AG04450 (cell line): Measurements from ENCODE around the gene BUD13. TPM values are rescaled to one million over a fixed set of nuclear protein-coding genes. Genes with fewer than 3 reads are reported as not detected.

Experiments used
- CTCF ChIA-PET: fragments of 300-600, 350-600 bp; formaldehyde crosslinking; extraction: SDS; loops from one replicate; lab custom pipeline; 2022; ENCODE audit warnings: antibody characterized with exemption, inconsistent platforms; lab: Charles Lee
- POLR2A ChIA-PET: fragments of 350-600 bp; formaldehyde crosslinking; extraction: SDS; loops from one replicate; lab custom pipeline; 2021; ENCODE audit warnings: antibody characterized with exemption, inconsistent platforms; lab: Yijun Ruan, JAX
- DNase-seq: peaks from one replicate; pipeline ENCODE4 v3.0.0-alpha.2; 2011; ENCODE audit warnings: low read depth, low spot score
- H3K27ac ChIP-seq: one replicate; pipeline ENCODE4 v1.5.1; 2012; ENCODE audit warnings: low read depth, low read length, control low read depth
- H3K27me3 ChIP-seq: one replicate; pipeline ENCODE4 v1.6.0; 2012; ENCODE audit warnings: low read length; ENCODE audit not compliant: control insufficient read depth, insufficient read depth
- H3K4me3 ChIP-seq: 2 replicates; pipeline ENCODE4 v1.5.1; 2011; ENCODE audit warnings: mild to moderate bottlenecking, low read depth, low read length, control low read depth
- H3K9me3 ChIP-seq: 2 replicates; pipeline ENCODE4 v1.5.1; 2012; ENCODE audit warnings: low read length; ENCODE audit not compliant: control insufficient read depth, insufficient read depth
- CTCF ChIP-seq: IDR thresholded peaks from 2 replicates; pipeline ENCODE4 v1.5.1; 2011; ENCODE audit warnings: low read depth, low read length, control low read depth, inconsistent platforms
- polyA plus RNA-seq: library from polyadenylated mRNA; depleted of rRNA; stranded (reverse); fragments of >200 nt; gene quantifications from 2 replicates; pipeline ENCODE4 v1.2.3, GENCODE V29; 2011

BUD13 gene
- polyA plus RNA-seq, 1 experiment = 12.3 TPM

- Histone ChIP-seq H3K27me3 (peaks cover 55% of the 10 kb centered on the region), H3K4me3 (no peak overlapping the region), H3K9me3 (no peaks in the 10 kb centered on the region), H3K27ac (no peak overlapping the region)
- POLR2A ChIA-PET = no interaction called here
- TF ChIP-seq CTCF = no peak
- CTCF ChIA-PET = interaction anchor here (1.1 kb wide), 1 partner anchor 8 kb away, joined by 3 read pairs; no protein-coding TSS in a partner anchor
- no peak for DNase-seq
These were observed 48.0 kb downstream of the BUD13 start for GRCh38 chr11:116724813-116725212.

GRCh38 chr11:116723511-116723910 lies 49.3 kb downstream of the BUD13 start:
- peaks cover 46% of the 10 kb centered on the region for H3K27me3 ChIP-seq
- CTCF ChIA-PET = interaction anchor here (1.2 kb wide), 1 partner anchor 703 kb away, joined by 3 read pairs; no protein-coding TSS in a partner anchor
- H3K4me3 ChIP-seq = no peak overlapping the region
- TF ChIP-seq CTCF = no peak
- POLR2A ChIA-PET = no interaction called here
- no peak overlapping the region for H3K27ac ChIP-seq
- no peaks in the 10 kb centered on the region for H3K9me3 ChIP-seq
- DNase-seq = no peak

GRCh38 chr11:116721988-116722387 lies 50.8 kb downstream of the BUD13 start:
- POLR2A ChIA-PET = no interaction called here
- no peak overlapping the region for H3K27ac ChIP-seq
- no peaks in the 10 kb centered on the region for H3K9me3 ChIP-seq
- peaks cover 35% of the 10 kb centered on the region for H3K27me3 ChIP-seq
- no peak for DNase-seq
- CTCF ChIA-PET = no interaction called here
- no peak overlapping the region for H3K4me3 ChIP-seq
- no peak for TF ChIP-seq CTCF

- Histone ChIP-seq H3K27me3 (peaks cover 33% of the 10 kb centered on the region), H3K27ac (no peak overlapping the region), H3K4me3 (no peak overlapping the region), H3K9me3 (no peaks in the 10 kb centered on the region)
- no peak for DNase-seq
- no peak for TF ChIP-seq CTCF
- ChIA-PET CTCF (interaction anchor here (0.5 kb wide), 1 partner anchor 1632 kb away, joined by 4 read pairs; no protein-coding TSS in a partner anchor), POLR2A (no interaction called here)
These were observed 51.9 kb downstream of the BUD13 start for GRCh38 chr11:116720895-116721294.

GRCh38 chr11:116718955-116719501 lies 53.8 kb downstream of the BUD13 start:
- no peak overlapping the region for H3K4me3 ChIP-seq
- POLR2A ChIA-PET = no interaction called here
- CTCF ChIA-PET = no interaction called here
- H3K27ac ChIP-seq = no peak overlapping the region
- no peak for DNase-seq
- TF ChIP-seq CTCF = no peak
- no peaks in the 10 kb centered on the region for H3K9me3 ChIP-seq
- peaks cover 30% of the 10 kb centered on the region for H3K27me3 ChIP-seq
